PFSK-1 (cell line): Measurements from ENCODE around the gene PNMA6F.

Experiments used
- FOXP2 ChIP-seq: optimal IDR thresholded peaks from 2 replicates; pipeline ENCODE3; 2011; ENCODE audit warnings: borderline replicate concordance, control low read depth, inconsistent platforms; ENCODE audit not compliant: insufficient read depth; ENCODE audit errors: extremely low read length, extremely low read depth
- POLR2AphosphoS5 ChIP-seq: IDR thresholded peaks from 2 replicates; pipeline ENCODE4 v1.6.1; 2012; ENCODE audit warnings: low read depth, mild to moderate bottlenecking, control low read depth, low read length, moderate library complexity
- REST ChIP-seq, 2 experiments: IDR thresholded peaks; 2 replicates each; pipeline versions ENCODE4 v1.6.1 to v1.8.0; 2011 to 2012; ENCODE audit warnings: low read depth in 2 of 2, low read length in 2 of 2, control low read depth in 1 of 2, inconsistent platforms in 1 of 2, mild to moderate bottlenecking in 1 of 2, moderate library complexity in 1 of 2; ENCODE audit not compliant: insufficient read depth in 1 of 2
- SIN3A ChIP-seq: IDR thresholded peaks from 2 replicates; pipeline ENCODE4 v1.6.1; 2012; ENCODE audit warnings: mild to moderate bottlenecking, low read length, moderate library complexity, borderline replicate concordance; ENCODE audit not compliant: insufficient read depth
- TAF1 ChIP-seq: IDR thresholded peaks from 2 replicates; pipeline ENCODE4 v1.6.1; 2012; ENCODE audit warnings: low read length, control low read depth, borderline replicate concordance; ENCODE audit not compliant: insufficient read depth

DNA sequence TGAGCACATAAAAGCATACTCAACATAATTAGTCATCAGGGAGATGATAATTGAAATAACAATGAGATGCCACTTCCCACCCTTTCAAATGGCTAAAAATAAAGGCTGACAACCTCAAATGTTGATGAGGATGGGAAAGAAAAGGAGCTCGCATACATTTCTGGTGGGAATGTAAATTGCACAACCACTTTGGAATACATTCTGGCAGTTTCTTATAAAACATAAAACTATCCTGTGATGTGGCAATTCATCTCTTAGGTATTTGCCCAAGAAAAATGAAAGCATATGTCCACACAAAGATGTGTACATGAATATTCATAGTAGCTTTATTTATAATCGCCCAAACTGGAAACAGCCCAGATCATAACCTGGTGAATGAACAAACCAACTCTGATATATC lies 11.7 kb upstream of the PNMA6F start:
- TF ChIP-seq TAF1 (no peak), REST (IDR thresholded peaks at IDR 0.05; ENCODE audit: insufficient read depth in 1 of 2, low read depth in 2 of 2, low read length in 2 of 2) (no peak), POLR2AphosphoS5 (no peak), FOXP2 (no peak), SIN3A (no peak)
